HG03064 (cell line): Measurements from ENCODE around the gene GADD45G.

Experiments
- ATAC-seq: cut with Tn5 transposase; IDR thresholded peaks from one replicate; pipeline ENCODE4 v1.9.1; 2021; ENCODE audit warnings: low read depth; ENCODE audit not compliant: unreplicated experiment

Gene GADD45G

GRCh38 chr9:89647366-89648128, 42.7 kb downstream of the GADD45G start:
- ATAC-seq: no peak

- ATAC-seq: no peak
Measured at GRCh38 chr9:89648247-89649000, 43.6 kb downstream of the GADD45G start.

GRCh38 chr9:89649039-89649691, 44.4 kb downstream of the GADD45G start:
- no peak for ATAC-seq

GRCh38 chr9:89654025-89654662, 49.3 kb downstream of the GADD45G start:
- ATAC-seq: no peak

- ATAC-seq: no peak
Measured at GRCh38 chr9:89655056-89655989, 50.5 kb downstream of the GADD45G start.
